ENCODE results near the gene TESK1. TPM values are rescaled to one million over a fixed set of nuclear protein-coding genes. Genes with fewer than 3 reads are reported as not detected.
A peak's percentile ranks its signal among the peaks of the same experiment; 100 is the strongest.
"Not testable (repeated sequence)": the region's sequence is repeated elsewhere in the genome, so short reads cannot be mapped to it uniquely, and the experiment has no call there.

TESK1 gene
- total RNA-seq, 1 experiment from 2014 or later, result 6.0 TPM

GRCh38 chr9:35639631-35640030 lies 34.6 kb downstream of the TESK1 start:
- Histone ChIP-seq H3K4me3 (ENCODE audit: insufficient read depth, low read depth, low read length) (no peak overlapping the region), H3K36me3 (replicated peaks; ENCODE audit: control insufficient read depth, insufficient read depth, low read length) (no peaks in the 10 kb centered on the region), H3K27me3 (ENCODE audit: control insufficient read depth, insufficient read depth, low read length) (no peaks in the 10 kb centered on the region)
- DNase-seq, result no peak

- DNase-seq; H3K4me3 ChIP-seq (ENCODE audit: insufficient read depth, low read depth, low read length); H3K36me3 ChIP-seq (replicated peaks; ENCODE audit: control insufficient read depth, insufficient read depth, low read length); H3K27me3 ChIP-seq (ENCODE audit: control insufficient read depth, insufficient read depth, low read length): not testable (repeated sequence)
These were observed 35.4 kb downstream of the TESK1 start for GRCh38 chr9:35640431-35640830.

- not testable (repeated sequence) for DNase-seq; H3K27me3 ChIP-seq (ENCODE audit: control insufficient read depth, insufficient read depth, low read length); H3K4me3 ChIP-seq (ENCODE audit: insufficient read depth, low read depth, low read length); H3K36me3 ChIP-seq (replicated peaks; ENCODE audit: control insufficient read depth, insufficient read depth, low read length)
These were observed 36.4 kb downstream of the TESK1 start for GRCh38 chr9:35641478-35641877.

- H3K36me3 ChIP-seq (replicated peaks; ENCODE audit: control insufficient read depth, insufficient read depth, low read length), result no peaks in the 10 kb centered on the region
- DNase-seq, result no peak
- H3K4me3 ChIP-seq (ENCODE audit: insufficient read depth, low read depth, low read length), result no peak overlapping the region
- H3K27me3 ChIP-seq (ENCODE audit: control insufficient read depth, insufficient read depth, low read length), result peaks cover 1% of the 10 kb centered on the region; the same call in 1 of the 2 replicates
These were observed 38.0 kb downstream of the TESK1 start for GRCh38 chr9:35643046-35643445.

- H3K36me3 ChIP-seq (replicated peaks; ENCODE audit: control insufficient read depth, insufficient read depth, low read length); H3K27me3 ChIP-seq (ENCODE audit: control insufficient read depth, insufficient read depth, low read length): not testable (repeated sequence)
- peak overlapping the region; percentile 73 for H3K4me3 ChIP-seq (ENCODE audit: insufficient read depth, low read depth, low read length)
- DNase-seq, result peak; percentile 21
These were observed 40.7 kb downstream of the TESK1 start for GRCh38 chr9:35645736-35646135.

- peak; percentile 90 for DNase-seq
- H3K4me3 ChIP-seq (ENCODE audit: insufficient read depth, low read depth, low read length), result peak overlapping the region; percentile 73
- H3K27me3 ChIP-seq (ENCODE audit: control insufficient read depth, insufficient read depth, low read length), result peaks cover 1% of the 10 kb centered on the region; the same call in 1 of the 2 replicates
- H3K36me3 ChIP-seq (replicated peaks; ENCODE audit: control insufficient read depth, insufficient read depth, low read length), result no peaks in the 10 kb centered on the region
These were observed 41.1 kb downstream of the TESK1 start for GRCh38 chr9:35646153-35646532.

- peak; percentile 98 for DNase-seq
- no peaks in the 10 kb centered on the region for H3K36me3 ChIP-seq (replicated peaks; ENCODE audit: control insufficient read depth, insufficient read depth, low read length)
- peak overlapping the region; percentile 73 for H3K4me3 ChIP-seq (ENCODE audit: insufficient read depth, low read depth, low read length)
- peaks cover 1% of the 10 kb centered on the region; the same call in 1 of the 2 replicates for H3K27me3 ChIP-seq (ENCODE audit: control insufficient read depth, insufficient read depth, low read length)
These were observed 41.6 kb downstream of the TESK1 start for GRCh38 chr9:35646533-35647265.

- peak; percentile 46 for DNase-seq
- H3K27me3 ChIP-seq (ENCODE audit: control insufficient read depth, insufficient read depth, low read length), result peaks cover 1% of the 10 kb centered on the region; the same call in 1 of the 2 replicates
- H3K4me3 ChIP-seq (ENCODE audit: insufficient read depth, low read depth, low read length), result no peak overlapping the region
- no peaks in the 10 kb centered on the region for H3K36me3 ChIP-seq (replicated peaks; ENCODE audit: control insufficient read depth, insufficient read depth, low read length)
These were observed 44.6 kb downstream of the TESK1 start for GRCh38 chr9:35649431-35650340.

GRCh38 chr9:35650341-35651158 lies 45.5 kb downstream of the TESK1 start, which contains the start of gene SIT1:
TSS of gene SIT1 (minus strand) at chr9:35650931. CDS start at chr9:35650853, 78 bp downstream.
- H3K27me3 ChIP-seq (ENCODE audit: control insufficient read depth, insufficient read depth, low read length), result peaks cover 1% of the 10 kb centered on the region; the same call in 1 of the 2 replicates
- H3K36me3 ChIP-seq (replicated peaks; ENCODE audit: control insufficient read depth, insufficient read depth, low read length), result no peaks in the 10 kb centered on the region
- peak; percentile 79 for DNase-seq
- no peak within 1 kb of the TSS for H3K4me3 ChIP-seq (ENCODE audit: insufficient read depth, low read depth, low read length)

GRCh38 chr9:35651956-35652828 lies 47.1 kb downstream of the TESK1 start:
- Histone ChIP-seq H3K27me3 (ENCODE audit: control insufficient read depth, insufficient read depth, low read length) (peaks cover 1% of the 10 kb centered on the region; the same call in 1 of the 2 replicates), H3K36me3 (replicated peaks; ENCODE audit: control insufficient read depth, insufficient read depth, low read length) (no peaks in the 10 kb centered on the region), H3K4me3 (ENCODE audit: insufficient read depth, low read depth, low read length) (no peak overlapping the region)
- DNase-seq, result no peak

- no peaks in the 10 kb centered on the region for H3K27me3 ChIP-seq (ENCODE audit: control insufficient read depth, insufficient read depth, low read length)
- no peak for DNase-seq
These were observed 47.8 kb downstream of the TESK1 start for GRCh38 chr9:35652829-35653209.

GRCh38 chr9:35653611-35654010 lies 48.5 kb downstream of the TESK1 start:
- no peaks in the 10 kb centered on the region for H3K36me3 ChIP-seq (replicated peaks; ENCODE audit: control insufficient read depth, insufficient read depth, low read length)
- DNase-seq, result no peak
- H3K27me3 ChIP-seq (ENCODE audit: control insufficient read depth, insufficient read depth, low read length), result no peaks in the 10 kb centered on the region
- no peak overlapping the region for H3K4me3 ChIP-seq (ENCODE audit: insufficient read depth, low read depth, low read length)

More at GRCh38 chr9:35652829-35653209, 47.8 kb downstream of the TESK1 start:
- no peak overlapping the region for H3K4me3 ChIP-seq (ENCODE audit: insufficient read depth, low read depth, low read length)
- H3K36me3 ChIP-seq (replicated peaks; ENCODE audit: control insufficient read depth, insufficient read depth, low read length), result no peaks in the 10 kb centered on the region

GRCh38 chr9:35656348-35656747 lies 51.3 kb downstream of the TESK1 start:
- no peaks in the 10 kb centered on the region for H3K27me3 ChIP-seq (ENCODE audit: control insufficient read depth, insufficient read depth, low read length)
- no peak overlapping the region for H3K4me3 ChIP-seq (ENCODE audit: insufficient read depth, low read depth, low read length)
- H3K36me3 ChIP-seq (replicated peaks; ENCODE audit: control insufficient read depth, insufficient read depth, low read length), result peaks cover 5% of the 10 kb centered on the region
- peak; percentile 10 for DNase-seq

Measured in H7 (cell line).